Activated CD4-positive, alpha-beta T cell treated with anti-CD3 and anti-CD28 coated beads, Interleukin-2, amount 50 U/mL, for 16 hours (primary cell): Measurements from ENCODE around the gene SUPT5H.

Experiments
- DNase-seq: peaks from one replicate; pipeline ENCODE4 v3.0.0-alpha.2; 2020

The SUPT5H gene

DNA sequence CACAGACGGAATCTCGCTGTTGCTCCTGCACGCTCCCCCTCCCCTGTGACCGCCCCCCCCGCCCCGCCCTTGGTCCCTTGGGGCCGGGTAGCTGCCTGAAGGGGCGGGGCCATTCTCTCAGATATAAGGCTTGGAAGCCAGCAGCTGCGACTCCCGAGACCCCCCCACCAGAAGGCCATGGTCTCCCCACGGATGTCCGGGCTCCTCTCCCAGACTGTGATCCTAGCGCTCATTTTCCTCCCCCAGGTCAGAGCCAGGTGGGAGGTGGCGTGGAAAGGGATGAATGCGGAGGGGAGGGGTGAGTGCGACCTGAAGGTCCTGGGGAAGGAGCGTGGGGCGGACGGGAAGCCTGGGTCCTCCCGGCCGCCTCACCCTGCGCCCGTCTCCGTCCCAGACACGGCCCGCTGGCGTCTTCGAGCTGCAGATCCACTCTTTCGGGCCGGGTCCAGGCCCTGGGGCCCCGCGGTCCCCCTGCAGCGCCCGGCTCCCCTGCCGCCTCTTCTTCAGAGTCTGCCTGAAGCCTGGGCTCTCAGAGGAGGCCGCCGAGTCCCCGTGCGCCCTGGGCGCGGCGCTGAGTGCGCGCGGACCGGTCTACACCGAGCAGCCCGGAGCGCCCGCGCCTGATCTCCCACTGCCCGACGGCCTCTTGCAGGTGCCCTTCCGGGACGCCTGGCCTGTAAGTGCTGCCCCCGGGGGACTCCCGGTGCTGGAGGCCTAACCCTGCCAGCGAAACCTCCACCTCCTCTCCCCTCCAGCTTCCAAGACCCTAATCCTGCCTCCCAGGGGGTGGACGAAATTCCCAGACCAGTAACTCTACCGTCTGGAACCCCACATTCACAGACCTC, 53.6 kb downstream of the SUPT5H start, which contains the start of gene DLL3:
Gene DLL3, plus strand, starts transcription at position 150 of the 845 bp plus-strand sequence. Its CDS starts 28 bp downstream, at position 178.
- no peak for DNase-seq

DNA sequence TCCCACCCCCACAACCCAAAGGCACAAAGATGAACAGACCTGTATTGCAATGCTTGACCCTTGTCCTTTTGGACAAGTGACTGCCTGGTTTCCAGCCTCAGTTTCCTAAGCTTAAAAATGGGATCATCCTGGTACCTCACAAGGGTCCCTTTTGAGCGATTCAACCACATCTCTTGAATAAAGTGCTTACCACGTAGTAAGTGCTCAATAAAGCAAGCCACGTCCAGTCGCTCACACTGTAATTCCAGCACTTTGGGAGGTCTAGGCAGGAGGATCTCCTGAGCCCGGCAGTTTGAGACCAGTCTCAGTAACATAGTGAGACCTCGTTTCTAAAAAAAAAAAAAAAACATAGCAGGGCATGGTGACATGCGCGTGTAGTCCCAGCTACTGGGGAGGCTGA, 54.5 kb downstream of the SUPT5H start:
- no peak for DNase-seq

- no peak for DNase-seq
These were observed 55.2 kb downstream of the SUPT5H start for GRCh38 chr19:39500543-39500942.

DNA sequence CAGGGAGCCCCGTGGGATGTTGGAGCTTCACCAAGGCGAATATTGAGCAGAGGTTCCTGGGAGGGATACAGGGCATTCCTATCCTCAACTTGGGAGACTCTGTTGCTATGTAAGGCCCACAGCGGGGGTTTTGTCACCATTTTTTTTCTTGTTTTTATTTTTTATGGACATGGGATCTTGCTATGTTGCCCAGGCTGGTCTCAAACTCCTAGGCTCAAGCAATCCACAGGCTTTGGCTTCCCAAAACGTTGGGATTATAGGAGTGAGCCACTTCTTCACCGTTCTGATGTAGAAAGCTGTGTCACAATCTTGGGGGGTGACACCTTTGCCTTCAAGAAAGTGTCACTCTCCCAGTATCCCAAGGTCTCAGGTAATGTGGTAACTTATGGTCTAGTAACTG, 56.0 kb downstream of the SUPT5H start:
- no peak for DNase-seq

- peak; percentile 78 for DNase-seq
These were observed 57.4 kb downstream of the SUPT5H start for GRCh38 chr19:39502640-39503417.

DNA sequence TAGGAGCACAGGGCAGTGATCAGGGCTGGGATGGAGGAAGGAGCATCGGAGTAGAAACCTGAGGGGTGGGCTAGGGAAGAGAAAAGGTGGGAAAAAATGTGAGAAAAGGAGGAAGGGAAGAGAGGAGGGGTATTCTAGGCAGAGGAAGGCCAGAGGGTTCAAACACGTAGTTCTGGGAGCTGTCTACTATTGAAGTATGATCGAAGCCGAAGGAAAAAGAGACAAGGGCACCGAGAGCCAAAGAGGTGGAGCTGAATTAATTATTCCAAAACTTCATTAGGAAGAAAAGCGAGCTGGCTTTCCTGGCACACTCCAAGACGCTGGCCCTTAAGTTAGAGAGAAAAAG, 61.2 kb downstream of the SUPT5H start:
- no peak for DNase-seq

DNA sequence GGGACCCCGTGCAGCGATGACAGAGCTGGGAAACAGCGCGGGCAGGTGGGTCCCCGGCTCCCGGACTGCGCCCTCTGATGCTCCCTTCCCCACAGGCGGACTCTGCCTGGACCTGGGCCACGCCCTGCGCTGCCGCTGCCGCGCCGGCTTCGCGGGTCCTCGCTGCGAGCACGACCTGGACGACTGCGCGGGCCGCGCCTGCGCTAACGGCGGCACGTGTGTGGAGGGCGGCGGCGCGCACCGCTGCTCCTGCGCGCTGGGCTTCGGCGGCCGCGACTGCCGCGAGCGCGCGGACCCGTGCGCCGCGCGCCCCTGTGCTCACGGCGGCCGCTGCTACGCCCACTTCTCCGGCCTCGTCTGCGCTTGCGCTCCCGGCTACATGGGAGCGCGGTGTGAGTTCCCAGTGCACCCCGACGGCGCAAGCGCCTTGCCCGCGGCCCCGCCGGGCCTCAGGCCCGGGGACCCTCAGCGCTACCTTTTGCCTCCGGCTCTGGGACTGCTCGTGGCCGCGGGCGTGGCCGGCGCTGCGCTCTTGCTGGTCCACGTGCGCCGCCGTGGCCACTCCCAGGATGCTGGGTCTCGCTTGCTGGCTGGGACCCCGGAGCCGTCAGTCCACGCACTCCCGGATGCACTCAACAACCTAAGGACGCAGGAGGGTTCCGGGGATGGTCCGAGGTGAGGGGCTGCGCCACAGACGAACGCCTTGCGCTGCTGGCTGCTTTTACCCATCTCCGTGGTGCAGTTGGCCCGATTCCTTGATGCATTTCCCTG, 61.7 kb downstream of the SUPT5H start:
- DNase-seq: peak; percentile 67

DNA sequence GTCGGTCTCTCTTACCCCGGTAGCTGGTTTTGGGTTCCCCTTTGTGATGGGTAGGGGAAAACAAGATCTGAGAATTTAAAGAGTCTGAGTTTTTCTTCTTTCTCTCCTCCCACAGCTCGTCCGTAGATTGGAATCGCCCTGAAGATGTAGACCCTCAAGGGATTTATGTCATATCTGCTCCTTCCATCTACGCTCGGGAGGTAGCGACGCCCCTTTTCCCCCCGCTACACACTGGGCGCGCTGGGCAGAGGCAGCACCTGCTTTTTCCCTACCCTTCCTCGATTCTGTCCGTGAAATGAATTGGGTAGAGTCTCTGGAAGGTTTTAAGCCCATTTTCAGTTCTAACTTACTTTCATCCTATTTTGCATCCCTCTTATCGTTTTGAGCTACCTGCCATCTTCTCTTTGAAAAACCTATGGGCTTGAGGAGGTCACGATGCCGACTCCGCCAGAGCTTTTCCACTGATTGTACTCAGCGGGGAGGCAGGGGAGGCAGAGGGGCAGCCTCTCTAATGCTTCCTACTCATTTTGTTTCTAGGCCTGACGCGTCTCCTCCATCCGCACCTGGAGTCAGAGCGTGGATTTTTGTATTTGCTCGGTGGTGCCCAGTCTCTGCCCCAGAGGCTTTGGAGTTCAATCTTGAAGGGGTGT, 62.5 kb downstream of the SUPT5H start:
- DNase-seq: no peak

- DNase-seq: no peak
These were observed 63.2 kb downstream of the SUPT5H start for GRCh38 chr19:39508629-39509028.

- DNase-seq: no peak
These were observed 63.9 kb downstream of the SUPT5H start for GRCh38 chr19:39509233-39509632.

GRCh38 chr19:39512988-39513387, 67.6 kb downstream of the SUPT5H start:
- DNase-seq: no peak

DNA sequence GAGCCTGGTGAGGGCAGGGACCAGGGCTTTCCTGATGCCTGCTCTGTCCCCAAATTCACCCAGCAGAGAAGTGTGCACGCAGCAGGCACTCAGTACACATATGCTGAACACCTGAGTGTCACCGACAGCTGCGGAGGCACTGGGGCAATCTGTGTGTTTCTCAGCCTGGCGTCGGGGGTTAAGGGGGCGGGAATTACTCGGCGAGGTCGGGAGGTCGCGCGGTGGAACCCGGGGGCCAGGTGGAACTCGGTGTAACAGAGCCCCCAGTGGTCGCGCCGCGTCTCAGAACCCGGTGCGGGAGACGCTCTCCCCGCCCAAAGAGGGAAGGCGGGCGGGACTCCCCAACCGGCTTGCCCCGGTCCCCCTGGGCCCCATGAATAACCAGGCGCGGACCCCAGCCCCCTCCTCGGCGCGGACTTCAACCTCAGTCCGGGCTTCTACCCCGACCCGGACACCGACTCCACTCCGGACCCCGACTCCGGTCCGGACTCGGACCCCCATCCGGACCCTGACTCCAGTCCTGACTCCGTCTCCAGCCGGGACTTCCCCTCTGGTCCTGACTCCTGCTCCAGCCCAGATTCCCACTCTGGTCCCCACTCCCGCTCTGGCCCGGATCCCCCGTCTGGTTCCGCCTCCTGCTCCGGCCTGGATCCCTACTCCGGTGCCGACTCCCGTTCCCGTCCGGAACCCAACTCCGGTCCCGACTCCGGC, 69.6 kb downstream of the SUPT5H start, which contains the start of gene SELENOV:
Gene SELENOV, plus strand, starts transcription at position 300 of the 711 bp plus-strand sequence. Its CDS starts 74 bp downstream, at position 374.
- no peak for DNase-seq

DNA sequence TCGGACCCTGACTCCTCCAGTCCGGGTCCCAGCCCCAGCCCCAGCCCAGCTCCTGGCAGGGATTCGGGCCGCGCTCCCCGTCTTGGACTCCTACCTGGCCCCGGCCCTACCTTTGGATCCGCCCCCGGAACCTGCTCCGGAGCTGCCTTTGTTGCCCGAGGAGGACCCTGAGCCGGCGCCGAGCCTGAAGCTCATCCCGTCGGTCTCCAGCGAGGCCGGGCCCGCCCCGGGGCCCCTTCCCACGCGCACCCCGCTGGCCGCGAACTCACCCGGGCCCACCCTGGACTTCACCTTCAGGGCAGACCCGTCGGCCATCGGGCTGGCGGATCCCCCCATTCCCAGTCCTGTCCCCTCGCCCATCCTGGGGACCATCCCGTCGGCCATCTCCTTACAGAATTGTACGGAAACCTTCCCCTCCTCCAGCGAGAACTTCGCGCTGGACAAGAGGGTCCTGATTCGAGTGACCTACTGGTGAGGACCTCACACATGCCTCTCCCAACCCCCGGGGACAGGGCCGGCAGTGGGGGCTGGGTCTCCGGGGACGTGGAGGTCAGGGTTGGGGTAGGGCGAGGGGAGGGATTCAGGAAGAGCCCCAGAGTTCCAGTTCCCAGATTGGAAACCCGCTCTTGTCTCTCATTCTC, 70.3 kb downstream of the SUPT5H start:
- no peak for DNase-seq

- no peak for DNase-seq
These were observed 70.9 kb downstream of the SUPT5H start for GRCh38 chr19:39516270-39516669.

DNA sequence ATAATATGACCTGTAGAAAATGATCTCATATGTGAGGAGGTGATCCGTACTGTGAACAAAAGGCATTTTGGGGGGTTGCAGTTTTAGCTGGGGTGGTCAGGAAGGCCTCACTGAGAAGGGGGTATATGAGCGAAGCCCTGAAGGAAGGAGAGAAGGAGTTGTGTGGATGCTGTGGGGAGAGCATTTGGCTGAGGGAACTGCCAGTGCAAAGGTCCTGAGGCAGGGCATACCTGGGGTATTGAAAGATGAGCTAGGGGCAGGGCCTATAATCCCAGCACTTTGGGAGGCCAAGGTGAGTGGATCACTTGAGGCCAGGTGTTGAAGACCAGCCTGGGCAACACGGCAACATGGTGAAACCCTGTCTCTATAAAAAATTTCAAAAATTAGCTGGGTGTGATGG, 72.0 kb downstream of the SUPT5H start:
- DNase-seq: no peak

GRCh38 chr19:39518458-39518857, 73.1 kb downstream of the SUPT5H start:
- DNase-seq: no peak

- DNase-seq: no peak
These were observed 73.6 kb downstream of the SUPT5H start for GRCh38 chr19:39518975-39519374.

GRCh38 chr19:39520541-39521484, 75.4 kb downstream of the SUPT5H start:
- DNase-seq: no peak

GRCh38 chr19:39524495-39524894, 79.1 kb downstream of the SUPT5H start:
- DNase-seq: no peak

- no peak for DNase-seq
These were observed 79.8 kb downstream of the SUPT5H start for GRCh38 chr19:39525205-39525604.
